ENCODE measurements around the gene PLCG2.
"Not testable (repeated sequence)": the region's sequence is repeated elsewhere in the genome, so short reads cannot be mapped to it uniquely, and the experiment has no call there.

PLCG2 gene

GRCh38 chr16:82006036-82006435 is 226.9 kb downstream of the PLCG2 start:
- DNase-seq (ENCODE audit: low read depth), result no peak
- no peak overlapping the region for H3K4me3 ChIP-seq (ENCODE audit: low read depth, low read length)
- in situ Hi-C loops (cut with HindIII; ENCODE audit: low sequenced_read_pairs), result no loop called here
- TF ChIP-seq CTCF (IDR thresholded peaks at IDR 0.05; ENCODE audit: low read depth, low read length, missing control alignments), result no peak

- in situ Hi-C loops (cut with HindIII; ENCODE audit: low sequenced_read_pairs), result no loop called here
- no peak for TF ChIP-seq CTCF (IDR thresholded peaks at IDR 0.05; ENCODE audit: low read depth, low read length, missing control alignments)
- H3K4me3 ChIP-seq (ENCODE audit: low read depth, low read length), result no peak overlapping the region
- no peak for DNase-seq (ENCODE audit: low read depth)
These were observed 228.1 kb downstream of the PLCG2 start for GRCh38 chr16:82007189-82007588.

- H3K4me3 ChIP-seq (ENCODE audit: low read depth, low read length), result no peak overlapping the region
- no peak for TF ChIP-seq CTCF (IDR thresholded peaks at IDR 0.05; ENCODE audit: low read depth, low read length, missing control alignments)
- in situ Hi-C loops (cut with HindIII; ENCODE audit: low sequenced_read_pairs), result no loop called here
- DNase-seq (ENCODE audit: low read depth), result no peak
These were observed 230.0 kb downstream of the PLCG2 start for GRCh38 chr16:82008957-82009592.

- H3K4me3 ChIP-seq (ENCODE audit: low read depth, low read length); DNase-seq (ENCODE audit: low read depth); in situ Hi-C loops (cut with HindIII; ENCODE audit: low sequenced_read_pairs): not testable (repeated sequence)
These were observed 230.7 kb downstream of the PLCG2 start for GRCh38 chr16:82009789-82010188.

GRCh38 chr16:82010649-82011048 is 231.6 kb downstream of the PLCG2 start:
- no peak overlapping the region for H3K4me3 ChIP-seq (ENCODE audit: low read depth, low read length)
- TF ChIP-seq CTCF (IDR thresholded peaks at IDR 0.05; ENCODE audit: low read depth, low read length, missing control alignments), result no peak
- DNase-seq (ENCODE audit: low read depth), result no peak
- in situ Hi-C loops (cut with HindIII; ENCODE audit: low sequenced_read_pairs), result no loop called here

- H3K4me3 ChIP-seq (ENCODE audit: low read depth, low read length), result peak within 1 kb of the TSS; percentile 14
- no peak for TF ChIP-seq CTCF (IDR thresholded peaks at IDR 0.05; ENCODE audit: low read depth, low read length, missing control alignments)
- no peak for DNase-seq (ENCODE audit: low read depth)
- in situ Hi-C loops (cut with HindIII; ENCODE audit: low sequenced_read_pairs), result no loop called here
These were observed 232.1 kb downstream of the PLCG2 start, which contains the start of gene SDR42E1 for GRCh38 chr16:82011199-82011641. Gene SDR42E1, minus strand, starts transcription at chr16:82011470. Its CDS starts 10,612 bp downstream, at chr16:82000858.
